AG04449 (cell line): ENCODE results near the gene CDC25B.

Experiments
- CTCF ChIA-PET: fragments of 350-600 bp; formaldehyde crosslinking; extraction: SDS; loops from one replicate; lab custom pipeline; 2021; ENCODE audit warnings: antibody characterized with exemption; lab: Yijun Ruan, JAX
- POLR2A ChIA-PET: fragments of 400-600, 350-600 bp; formaldehyde crosslinking; extraction: SDS; loops from one replicate; lab custom pipeline; 2020; ENCODE audit warnings: antibody characterized with exemption, inconsistent platforms; lab: Yijun Ruan, JAX
- DNase-seq: peaks from one replicate; pipeline ENCODE4 v3.0.0-alpha.2; 2010; ENCODE audit warnings: low read depth, low spot score
- H3K4me3 ChIP-seq: 2 replicates; pipeline ENCODE4 v1.5.1; 2011; ENCODE audit warnings: low read depth, mild to moderate bottlenecking, control low read depth, low read length
- CTCF ChIP-seq: IDR thresholded peaks from one replicate; pipeline ENCODE4 v1.5.1; 2011; ENCODE audit warnings: mild to moderate bottlenecking, moderate library complexity, low read length, control low read depth, inconsistent platforms; ENCODE audit not compliant: insufficient read depth; ENCODE audit errors: missing control alignments

The CDC25B gene

DNA sequence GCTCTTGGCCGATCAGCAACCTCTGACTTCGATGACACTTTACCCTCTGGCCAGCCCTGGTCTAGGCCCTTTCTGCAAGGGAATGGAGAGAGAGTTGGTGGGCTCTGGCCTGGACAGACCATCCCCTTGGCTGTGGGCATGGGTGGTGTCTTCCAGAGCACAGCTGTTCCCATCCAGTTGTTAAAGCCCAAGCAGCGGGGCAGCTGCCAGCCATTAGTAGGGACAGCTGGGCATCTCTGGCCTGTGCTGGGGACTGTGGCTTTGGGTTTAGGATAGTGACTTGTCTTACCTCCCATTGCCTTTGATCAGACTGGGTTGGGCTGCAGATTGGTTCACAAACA is 2.8 kb downstream of the CDC25B start:
- no peak for DNase-seq
- CTCF ChIA-PET: interaction anchor here (0.9 to 4.3 kb wide), 3 partner anchors 11 to 21 kb away, joined by 4 to 40 read pairs (median 11); partner anchors contain the start of gene AP5S1
- TF ChIP-seq CTCF: no peak
- POLR2A ChIA-PET: no interaction called here
- H3K4me3 ChIP-seq: peak overlapping the region; percentile 8; the same call in 1 of the 2 replicates

DNA sequence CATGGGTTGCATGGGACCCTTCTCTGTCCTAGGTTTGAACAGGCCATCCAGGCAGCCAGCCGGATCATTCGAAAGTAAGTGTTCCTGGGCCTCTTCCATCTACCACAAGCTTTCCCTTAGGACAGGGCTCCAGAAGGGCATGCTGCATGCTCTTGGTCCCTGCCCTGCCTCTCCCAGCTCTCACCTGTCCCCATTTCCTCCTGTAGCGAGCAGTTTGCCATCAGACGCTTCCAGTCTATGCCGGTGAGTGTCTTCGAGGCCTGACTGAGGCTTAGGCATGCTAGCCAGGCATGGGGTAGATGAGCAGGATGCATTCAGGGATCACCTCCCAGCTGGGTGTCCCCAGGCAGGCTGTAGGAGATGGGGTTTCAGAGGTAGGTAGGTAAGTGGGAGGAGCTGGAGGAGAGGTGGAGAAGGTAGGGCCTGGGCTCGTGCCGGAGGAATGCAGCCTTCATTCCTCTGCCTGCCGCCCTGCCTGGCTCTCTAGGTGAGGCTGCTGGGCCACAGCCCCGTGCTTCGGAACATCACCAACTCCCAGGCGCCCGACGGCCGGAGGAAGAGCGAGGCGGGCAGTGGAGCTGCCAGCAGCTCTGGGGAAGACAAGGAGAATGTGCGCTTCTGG is 4.3 kb downstream of the CDC25B start:
- no peak for DNase-seq
- CTCF ChIA-PET: interaction anchor here (1.2 to 4.3 kb wide), 5 partner anchors 13 to 123 kb away, joined by 3 to 40 read pairs (median 6); partner anchors contain the start of gene AP5S1
- POLR2A ChIA-PET: interaction anchor here (1.4 kb wide), 1 partner anchor 18 kb away, joined by 3 read pairs; no protein-coding TSS in a partner anchor
- no peak overlapping the region for H3K4me3 ChIP-seq
- TF ChIP-seq CTCF: no peak

DNA sequence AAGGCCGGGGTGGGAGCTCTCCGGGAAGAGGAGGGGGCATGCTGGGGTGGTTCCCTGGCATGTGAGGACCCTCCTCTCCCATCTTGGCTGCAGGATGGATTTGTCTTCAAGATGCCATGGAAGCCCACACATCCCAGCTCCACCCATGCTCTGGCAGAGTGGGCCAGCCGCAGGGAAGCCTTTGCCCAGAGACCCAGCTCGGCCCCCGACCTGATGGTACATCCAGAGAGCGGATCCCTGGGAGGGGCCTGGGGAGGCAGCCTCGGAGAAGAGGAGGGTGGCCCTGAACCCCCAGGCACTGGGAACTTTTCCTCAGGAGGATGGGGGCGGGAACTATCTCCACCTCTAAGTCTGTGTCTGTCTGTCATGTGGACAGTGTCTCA is 4.8 kb downstream of the CDC25B start:
- POLR2A ChIA-PET: interaction anchor here (1.4 kb wide), 1 partner anchor 17 kb away, joined by 3 read pairs; no protein-coding TSS in a partner anchor
- no peak for DNase-seq
- CTCF ChIA-PET: interaction anchor here (1.2 to 4.3 kb wide), 5 partner anchors 13 to 124 kb away, joined by 3 to 40 read pairs (median 6); partner anchors contain the start of gene AP5S1
- TF ChIP-seq CTCF: no peak
- no peak overlapping the region for H3K4me3 ChIP-seq

GRCh38 chr20:3801299-3801698 is 5.2 kb downstream of the CDC25B start:
- no peak for DNase-seq
- no peak overlapping the region for H3K4me3 ChIP-seq
- ChIA-PET POLR2A (interaction anchor here (1.4 kb wide), 1 partner anchor 17 kb away, joined by 3 read pairs; no protein-coding TSS in a partner anchor), CTCF (interaction anchor here (0.7 to 4.3 kb wide), 6 partner anchors 13 to 124 kb away, joined by 3 to 40 read pairs (median 5); partner anchors contain the start of gene AP5S1)
- TF ChIP-seq CTCF: no peak

- no peak for DNase-seq
- no peak overlapping the region for H3K4me3 ChIP-seq
- POLR2A ChIA-PET: no interaction called here
- TF ChIP-seq CTCF: no peak
- CTCF ChIA-PET: interaction anchor here (0.7 to 4.3 kb wide), 3 partner anchors 14 to 125 kb away, joined by 4 to 40 read pairs (median 6); partner anchors contain the start of gene AP5S1
Observed at GRCh38 chr20:3801846-3802245, 5.7 kb downstream of the CDC25B start.

- CTCF ChIA-PET: interaction anchor here (1.5 to 2.2 kb wide), 2 partner anchors 16 to 125 kb away, joined by 6 to 9 read pairs; partner anchors contain the start of gene AP5S1
- POLR2A ChIA-PET: no interaction called here
- no peak for TF ChIP-seq CTCF
Observed at GRCh38 chr20:3802524-3803239, 6.6 kb downstream of the CDC25B start.

More at GRCh38 chr20:3802524-3803239, 6.6 kb downstream of the CDC25B start:
- no peak for DNase-seq
- no peak overlapping the region for H3K4me3 ChIP-seq
